ENCODE measurements around the gene PKNOX2.

DNA sequence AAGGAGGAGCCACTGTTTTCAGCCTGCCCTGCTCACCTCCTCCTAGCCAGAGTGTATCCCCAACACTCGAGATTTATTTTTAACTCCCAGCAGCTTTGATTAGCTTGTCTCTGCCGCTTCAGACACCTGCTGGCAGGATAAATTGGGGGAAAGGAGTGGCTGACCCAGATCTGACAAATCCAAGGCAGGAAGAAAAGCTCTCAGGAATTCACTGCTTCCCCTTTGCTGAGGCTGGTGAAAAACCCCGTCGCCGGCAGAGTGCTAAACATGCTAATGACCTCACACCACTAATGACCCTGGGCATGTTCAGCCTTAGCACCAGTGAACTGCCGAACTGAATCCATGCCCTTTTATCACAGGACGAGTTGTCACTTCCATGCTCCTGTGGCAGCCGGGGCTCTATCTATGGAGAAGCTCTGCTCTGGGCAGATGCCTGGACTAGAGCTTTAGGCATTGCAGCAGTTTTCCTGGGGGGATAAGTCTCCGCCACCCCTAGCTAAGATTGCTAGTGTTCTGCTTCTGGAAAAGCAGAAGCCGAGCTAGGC lies 279.3 kb downstream of the PKNOX2 start:
- TF ChIP-seq, protein P1, sequence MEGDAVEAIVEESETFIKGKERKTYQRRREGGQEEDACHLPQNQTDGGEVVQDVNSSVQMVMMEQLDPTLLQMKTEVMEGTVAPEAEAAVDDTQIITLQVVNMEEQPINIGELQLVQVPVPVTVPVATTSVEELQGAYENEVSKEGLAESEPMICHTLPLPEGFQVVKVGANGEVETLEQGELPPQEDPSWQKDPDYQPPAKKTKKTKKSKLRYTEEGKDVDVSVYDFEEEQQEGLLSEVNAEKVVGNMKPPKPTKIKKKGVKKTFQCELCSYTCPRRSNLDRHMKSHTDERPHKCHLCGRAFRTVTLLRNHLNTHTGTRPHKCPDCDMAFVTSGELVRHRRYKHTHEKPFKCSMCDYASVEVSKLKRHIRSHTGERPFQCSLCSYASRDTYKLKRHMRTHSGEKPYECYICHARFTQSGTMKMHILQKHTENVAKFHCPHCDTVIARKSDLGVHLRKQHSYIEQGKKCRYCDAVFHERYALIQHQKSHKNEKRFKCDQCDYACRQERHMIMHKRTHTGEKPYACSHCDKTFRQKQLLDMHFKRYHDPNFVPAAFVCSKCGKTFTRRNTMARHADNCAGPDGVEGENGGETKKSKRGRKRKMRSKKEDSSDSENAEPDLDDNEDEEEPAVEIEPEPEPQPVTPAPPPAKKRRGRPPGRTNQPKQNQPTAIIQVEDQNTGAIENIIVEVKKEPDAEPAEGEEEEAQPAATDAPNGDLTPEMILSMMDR (IDR thresholded peaks at IDR 0.05 in 8 of 11, conservative IDR thresholded peaks at IDR 0.05 in 3 of 11), result no peak
- TF ChIP-seq POLR2A (IDR thresholded peaks at IDR 0.05), result no peak
